Ectodermal cell (in vitro differentiated cells): ENCODE measurements around the gene MTX2.

Experiments used
- H3K27ac ChIP-seq: 2 replicates; pipeline ENCODE4 v1.7.0; 2013; ENCODE audit warnings: mild to moderate bottlenecking, low read depth, low read length; ENCODE audit not compliant: insufficient read depth, poor library complexity, severe bottlenecking
- H3K27me3 ChIP-seq: 2 replicates; pipeline ENCODE4 v1.7.0; 2013; ENCODE audit warnings: mild to moderate bottlenecking, low read length; ENCODE audit not compliant: insufficient read depth, control insufficient read depth, poor library complexity, severe bottlenecking
- H3K36me3 ChIP-seq: one replicate; pipeline ENCODE4 v1.7.0; 2013; ENCODE audit warnings: low read length; ENCODE audit not compliant: control insufficient read depth, insufficient read depth
- H3K4me1 ChIP-seq: one replicate; pipeline ENCODE4 v1.7.0; 2013; ENCODE audit warnings: low read length; ENCODE audit not compliant: control insufficient read depth, insufficient read depth
- H3K4me3 ChIP-seq: 2 replicates; pipeline ENCODE4 v1.7.0; 2013; ENCODE audit warnings: low read depth, low read length, control low read depth; ENCODE audit not compliant: insufficient read depth
- H3K9me3 ChIP-seq: 2 replicates; pipeline ENCODE4 v1.7.0; 2013; ENCODE audit warnings: mild to moderate bottlenecking, low read length, moderate library complexity; ENCODE audit not compliant: control insufficient read depth
- WGBS, 2 experiments: methylation state at CpG; one replicate each; pipeline ENCODE4 v1.1.7; 2013; ENCODE audit warnings: missing lambda C conversion rate in 2 of 2; 5-methylcytosine and 5-hydroxymethylcytosine counted together

MTX2 gene

GRCh38 chr2:176251928-176252327 is 17.3 kb upstream of the MTX2 start:
- 94 to 96% methylated on average over 1 of the region's 1 CpG for WGBS, 2 experiments
- Histone ChIP-seq H3K9me3 (no peaks in the 10 kb centered on the region), H3K4me3 (no peak overlapping the region), H3K27ac (no peak overlapping the region), H3K27me3 (no peaks in the 10 kb centered on the region), H3K4me1 (no peaks in the 10 kb centered on the region), H3K36me3 (no peaks in the 10 kb centered on the region)

GRCh38 chr2:176260689-176261088 is 8.6 kb upstream of the MTX2 start:
- Histone ChIP-seq H3K27ac (no peak overlapping the region), H3K9me3 (no peaks in the 10 kb centered on the region), H3K4me1 (no peaks in the 10 kb centered on the region), H3K27me3 (no peaks in the 10 kb centered on the region), H3K36me3 (no peaks in the 10 kb centered on the region), H3K4me3 (no peak overlapping the region)
- no CpG with 5 or more reads among the region's 1 CpG for WGBS, 2 experiments

- Histone ChIP-seq H3K36me3 (no peaks in the 10 kb centered on the region), H3K27me3 (no peaks in the 10 kb centered on the region)
These were observed 8.1 kb upstream of the MTX2 start for GRCh38 chr2:176261136-176261535.

GRCh38 chr2:176268976-176269318 is 295 bp upstream of the MTX2 start:
- WGBS, 2 experiments, result 26 to 27% methylated on average over 8 to 10 of the region's 10 CpGs
- Histone ChIP-seq H3K27me3 (peaks cover 17% of the 10 kb centered on the region), H3K9me3 (peaks cover 2% of the 10 kb centered on the region), H3K27ac (no peak overlapping the region), H3K4me3 (peak overlapping the region; percentile 99), H3K4me1 (no peaks in the 10 kb centered on the region), H3K36me3 (no peaks in the 10 kb centered on the region)

More at GRCh38 chr2:176261136-176261535, 8.1 kb upstream of the MTX2 start:
- no peaks in the 10 kb centered on the region for H3K9me3 ChIP-seq
- no peak overlapping the region for H3K4me3 ChIP-seq
- no peak overlapping the region for H3K27ac ChIP-seq
- no peaks in the 10 kb centered on the region for H3K4me1 ChIP-seq

DNA sequence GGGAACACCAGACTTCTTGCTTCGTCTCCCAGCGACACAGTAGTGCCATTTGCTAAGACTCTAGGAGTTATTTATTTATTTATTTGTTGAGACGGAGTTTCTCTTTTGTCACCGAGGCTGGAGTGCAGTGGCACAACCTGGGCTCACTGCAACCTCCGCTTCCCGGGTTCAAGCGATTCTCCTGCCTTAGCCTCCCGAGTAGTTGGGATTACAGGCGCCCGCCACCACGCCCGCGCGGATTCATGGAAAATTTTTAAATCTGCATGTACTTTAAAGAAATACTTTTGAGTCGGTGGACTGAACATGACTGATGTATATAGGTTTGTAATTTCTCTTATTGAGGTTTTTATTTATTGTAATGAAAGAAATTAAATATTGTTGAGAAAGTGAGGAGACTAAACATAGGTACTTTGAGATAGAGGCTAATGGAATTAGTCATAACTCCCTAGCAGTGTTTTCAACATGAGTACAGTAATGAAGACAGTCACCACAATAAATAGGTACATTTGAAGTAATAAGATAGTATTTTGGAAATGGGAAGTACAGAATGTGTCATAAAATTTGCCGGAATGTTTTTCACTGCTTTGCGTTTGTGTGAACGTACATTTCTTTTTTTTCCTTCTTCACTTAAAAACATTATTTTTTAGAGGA is 983 bp downstream of the MTX2 start:
- Histone ChIP-seq H3K9me3 (peaks cover 2% of the 10 kb centered on the region), H3K4me3 (peak overlapping the region; percentile 99), H3K4me1 (no peaks in the 10 kb centered on the region), H3K27me3 (peaks cover 17% of the 10 kb centered on the region), H3K36me3 (no peaks in the 10 kb centered on the region), H3K27ac (no peak overlapping the region)
- WGBS, 2 experiments, result 60% methylated on average over 17 to 18 of the region's 18 CpGs

DNA sequence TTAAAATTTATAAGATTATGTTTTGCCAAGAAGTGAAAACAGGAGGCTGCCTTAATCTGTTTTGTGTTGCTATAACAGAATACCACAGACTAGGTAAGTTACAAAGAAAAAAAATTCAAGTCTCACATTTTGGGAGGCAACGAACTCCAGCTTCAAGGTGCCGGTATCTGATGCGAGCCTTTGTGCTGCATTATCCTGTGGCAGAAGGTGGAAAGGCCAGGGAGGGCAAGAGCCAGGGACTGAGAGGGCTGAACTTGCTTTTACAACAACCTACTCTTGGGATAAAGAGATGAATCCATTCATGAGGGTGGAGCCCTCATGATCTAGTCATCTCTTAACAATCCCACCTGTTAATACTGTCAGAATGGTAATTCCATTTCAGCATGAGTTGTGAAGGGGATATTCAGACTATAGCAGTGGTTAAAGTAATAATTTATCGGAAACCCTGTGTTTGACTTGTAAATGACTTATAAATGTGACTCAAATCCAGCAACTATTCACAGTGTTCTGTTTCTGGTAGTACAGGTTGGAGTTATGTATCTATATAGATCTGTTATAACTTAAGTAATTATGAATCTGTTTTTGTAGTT is 3.7 kb downstream of the MTX2 start:
- peaks cover 8% of the 10 kb centered on the region for H3K27me3 ChIP-seq
- no peaks in the 10 kb centered on the region for H3K4me1 ChIP-seq
- no peak overlapping the region for H3K27ac ChIP-seq
- no peak overlapping the region for H3K4me3 ChIP-seq
- 91 to 95% methylated on average over 4 of the region's 4 CpGs for WGBS, 2 experiments
- peaks cover 2% of the 10 kb centered on the region for H3K9me3 ChIP-seq
- H3K36me3 ChIP-seq, result no peaks in the 10 kb centered on the region

- Histone ChIP-seq H3K27me3 (no peaks in the 10 kb centered on the region), H3K4me3 (no peak overlapping the region), H3K4me1 (no peaks in the 10 kb centered on the region), H3K9me3 (no peaks in the 10 kb centered on the region), H3K36me3 (no peaks in the 10 kb centered on the region), H3K27ac (no peak overlapping the region)
- no CpG with 5 or more reads among the region's 1 CpG for WGBS, 2 experiments
These were observed 9.7 kb downstream of the MTX2 start for GRCh38 chr2:176278927-176279326.

- Histone ChIP-seq H3K27ac (no peak overlapping the region), H3K36me3 (no peaks in the 10 kb centered on the region), H3K4me1 (no peaks in the 10 kb centered on the region), H3K27me3 (no peaks in the 10 kb centered on the region), H3K4me3 (no peak overlapping the region), H3K9me3 (no peaks in the 10 kb centered on the region)
- WGBS, 2 experiments, result 92 to 93% methylated on average over 3 of the region's 3 CpGs
These were observed 10.9 kb downstream of the MTX2 start for GRCh38 chr2:176280156-176280555.

DNA sequence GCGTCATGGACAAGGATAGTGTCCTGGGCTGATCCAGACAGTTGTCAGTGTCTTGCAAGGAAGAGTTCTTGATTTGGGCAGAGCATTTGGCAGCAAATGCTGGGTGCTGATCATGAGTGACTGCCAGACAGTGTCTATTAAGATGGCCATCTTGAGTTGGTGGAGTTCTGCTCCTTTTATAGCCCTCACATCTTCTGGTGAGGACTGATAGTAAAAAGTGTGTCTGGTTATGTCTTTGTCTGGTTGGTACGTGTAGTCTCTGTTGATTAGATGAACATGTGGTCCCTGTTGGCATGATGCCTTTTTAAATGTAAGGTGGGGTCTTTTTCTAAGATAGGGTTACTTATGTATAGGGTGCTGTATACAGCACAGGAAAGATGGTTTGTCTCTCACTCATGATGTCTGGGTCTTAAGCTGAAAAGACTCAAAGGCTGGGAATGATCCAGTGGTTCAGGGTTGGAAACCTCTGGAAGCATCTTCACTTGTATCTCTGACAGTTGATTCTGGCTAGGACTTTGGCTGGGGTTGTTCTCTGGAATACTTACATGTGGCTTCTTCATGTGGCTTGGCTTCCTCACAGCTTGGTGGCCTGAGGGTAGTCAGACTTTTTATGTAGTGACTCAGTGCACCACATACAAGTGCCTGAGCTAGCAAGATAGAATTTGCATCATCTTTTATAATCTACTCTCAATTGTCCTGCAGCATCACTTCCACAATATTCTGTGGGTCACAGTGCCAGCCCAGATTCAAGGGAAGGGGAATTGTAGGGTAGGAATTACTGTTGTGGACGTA is 11.8 kb downstream of the MTX2 start:
- H3K36me3 ChIP-seq, result no peaks in the 10 kb centered on the region
- H3K27ac ChIP-seq, result no peak overlapping the region
- H3K27me3 ChIP-seq, result no peaks in the 10 kb centered on the region
- no peaks in the 10 kb centered on the region for H3K4me1 ChIP-seq
- H3K9me3 ChIP-seq, result no peaks in the 10 kb centered on the region
- no peak overlapping the region for H3K4me3 ChIP-seq
- WGBS, 2 experiments, result 91 to 92% methylated on average over 3 of the region's 3 CpGs

DNA sequence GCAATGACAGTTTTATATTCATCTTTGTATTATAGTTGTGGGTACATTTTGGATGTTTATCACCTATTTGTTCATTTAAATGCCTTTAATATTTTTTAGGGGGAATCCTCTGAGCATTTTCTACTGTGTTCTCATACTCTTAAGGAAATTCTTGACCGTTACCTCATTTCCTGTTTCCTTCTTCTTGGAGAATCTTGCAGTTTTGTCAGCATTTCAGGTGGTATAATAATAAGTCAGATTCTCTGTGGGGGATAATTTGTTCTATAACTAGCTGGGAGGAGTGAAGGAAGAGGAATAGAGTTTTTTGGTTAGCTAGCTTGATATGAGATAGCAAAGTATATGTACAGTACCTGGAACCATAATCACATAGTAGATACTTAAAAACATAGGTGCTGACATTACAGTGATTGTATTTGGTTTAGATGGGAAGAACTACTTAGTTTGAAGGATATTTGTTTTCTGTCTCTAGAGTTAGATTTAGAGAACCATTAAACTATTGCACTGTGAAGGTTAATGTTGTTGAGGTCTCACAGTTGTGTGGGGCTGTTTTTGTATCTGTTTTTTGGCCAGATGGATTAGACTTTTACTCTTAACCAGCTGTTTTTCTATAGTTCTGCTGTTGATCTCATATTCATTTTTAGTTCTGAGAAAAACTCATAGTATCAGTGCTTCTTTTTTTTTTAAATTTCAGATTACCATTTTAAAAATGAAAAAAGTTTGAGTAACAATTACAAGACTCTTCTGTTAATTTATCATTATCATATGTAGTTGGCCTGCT is 14.2 kb downstream of the MTX2 start:
- 89 to 100% methylated on average over 1 of the region's 1 CpG for WGBS, 2 experiments
- Histone ChIP-seq H3K4me3 (no peak overlapping the region), H3K27me3 (no peaks in the 10 kb centered on the region), H3K9me3 (no peaks in the 10 kb centered on the region), H3K36me3 (no peaks in the 10 kb centered on the region), H3K4me1 (no peaks in the 10 kb centered on the region), H3K27ac (no peak overlapping the region)
